Measurements from ENCODE around the gene ZNF511. TPM values are rescaled to one million over a fixed set of nuclear protein-coding genes. Genes with fewer than 3 reads are reported as not detected.

ZNF511 gene
- total and polyA plus RNA-seq, 2 of the 4 experiments (the other 2 are of a cell fraction): 13.6 to 32.6 TPM

DNA sequence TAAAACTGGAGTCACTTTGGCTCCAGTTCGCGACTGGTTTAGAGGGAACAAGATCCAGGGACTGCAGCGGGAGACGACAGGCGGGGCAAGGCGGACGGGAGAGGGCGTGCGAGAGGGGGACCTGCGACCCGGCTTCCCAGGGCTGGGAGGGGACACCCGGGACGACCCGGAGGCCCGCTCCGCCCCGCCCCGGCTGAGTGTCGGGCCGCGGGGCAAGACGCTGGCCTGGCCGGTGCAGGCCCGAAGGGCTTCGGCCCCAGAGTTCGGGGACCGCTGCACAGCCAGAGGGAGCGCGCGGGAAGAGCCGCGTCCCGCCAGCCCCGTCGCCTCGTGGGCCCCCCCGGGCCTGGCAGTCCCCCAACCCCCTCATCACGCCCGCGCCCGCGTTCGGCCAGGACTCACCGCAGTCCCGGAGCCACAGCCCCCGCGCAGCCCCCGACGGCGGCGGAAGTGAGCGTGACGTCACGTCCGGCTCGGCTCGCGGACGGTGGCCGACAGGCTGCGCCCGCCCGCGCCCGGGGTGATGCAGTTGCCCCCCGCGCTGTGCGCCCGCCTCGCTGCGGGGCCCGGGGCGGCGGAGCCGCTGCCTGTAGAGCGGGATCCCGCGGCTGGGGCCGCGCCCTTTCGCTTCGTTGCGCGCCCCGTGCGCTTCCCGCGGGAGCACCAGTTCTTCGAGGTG is at the start of gene ZNF511, which contains the start of gene TUBGCP2 (continued):
- TF ChIP-seq, protein P1, sequence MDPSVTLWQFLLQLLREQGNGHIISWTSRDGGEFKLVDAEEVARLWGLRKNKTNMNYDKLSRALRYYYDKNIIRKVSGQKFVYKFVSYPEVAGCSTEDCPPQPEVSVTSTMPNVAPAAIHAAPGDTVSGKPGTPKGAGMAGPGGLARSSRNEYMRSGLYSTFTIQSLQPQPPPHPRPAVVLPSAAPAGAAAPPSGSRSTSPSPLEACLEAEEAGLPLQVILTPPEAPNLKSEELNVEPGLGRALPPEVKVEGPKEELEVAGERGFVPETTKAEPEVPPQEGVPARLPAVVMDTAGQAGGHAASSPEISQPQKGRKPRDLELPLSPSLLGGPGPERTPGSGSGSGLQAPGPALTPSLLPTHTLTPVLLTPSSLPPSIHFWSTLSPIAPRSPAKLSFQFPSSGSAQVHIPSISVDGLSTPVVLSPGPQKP (IDR thresholded peaks at IDR 0.05; ENCODE audit: borderline replicate concordance, low read depth, low read length): 0 out of 2 replicates have a peak, but pooled peaks have one; percentile 2
- TF ChIP-seq MAFK (IDR thresholded peaks at IDR 0.05; ENCODE audit: low read depth, low read length) (no peak), FOS (IDR thresholded peaks at IDR 0.05; ENCODE audit: low read depth, low read length) (no peak), POLR2A (IDR thresholded peaks at IDR 0.05; ENCODE audit: low read depth, low read length) (peak; percentile 83), RCOR1 (IDR thresholded peaks at IDR 0.05; ENCODE audit: insufficient replicate concordance, low read length) (no peak)
